Hematopoietic multipotent progenitor cell treated with erythropoietin and hydrocortisone succinate and interleukin-3 and kit ligand, for 17 days (in vitro differentiated cells): ENCODE results near the gene AMOTL2.

Experiments
- DNase-seq: peaks from one replicate; pipeline ENCODE4 v3.0.0-alpha.2; 2015; ENCODE audit warnings: low spot score

The AMOTL2 gene

DNA sequence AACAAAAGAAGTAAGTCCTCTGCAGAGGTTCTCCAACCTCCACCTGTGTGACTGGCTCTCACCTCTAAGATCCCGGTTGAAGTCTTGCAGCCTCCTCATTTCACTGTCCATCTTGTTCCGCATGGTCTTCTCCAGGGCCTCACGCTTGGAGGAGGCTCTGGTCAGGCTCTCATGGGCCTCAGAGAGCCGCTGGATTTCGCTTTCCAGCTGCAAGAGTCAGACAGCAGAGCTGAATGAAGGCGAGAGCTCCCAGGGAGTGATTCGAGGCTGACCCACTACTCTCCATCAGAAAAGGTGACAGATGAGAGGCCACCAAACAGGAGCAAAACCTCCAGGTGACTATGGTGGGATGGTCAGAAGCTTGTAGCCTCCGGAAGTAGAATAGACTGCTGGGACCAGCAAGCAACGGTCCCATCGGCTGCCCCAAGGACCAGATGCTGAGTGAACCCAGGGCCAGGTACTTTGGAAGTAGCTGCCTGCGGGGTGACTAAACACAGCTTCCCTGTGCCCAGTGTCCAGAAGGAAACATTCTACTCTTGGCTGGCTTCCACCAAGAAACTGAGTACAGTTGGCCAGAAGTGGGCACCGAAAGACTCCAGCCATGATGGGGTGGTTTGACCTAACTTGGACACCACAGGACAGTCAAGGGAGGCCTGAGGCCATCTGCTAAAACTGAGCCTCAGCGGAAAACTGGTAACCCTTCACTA lies 7.9 kb downstream of the AMOTL2 start:
- no peak for DNase-seq

DNA sequence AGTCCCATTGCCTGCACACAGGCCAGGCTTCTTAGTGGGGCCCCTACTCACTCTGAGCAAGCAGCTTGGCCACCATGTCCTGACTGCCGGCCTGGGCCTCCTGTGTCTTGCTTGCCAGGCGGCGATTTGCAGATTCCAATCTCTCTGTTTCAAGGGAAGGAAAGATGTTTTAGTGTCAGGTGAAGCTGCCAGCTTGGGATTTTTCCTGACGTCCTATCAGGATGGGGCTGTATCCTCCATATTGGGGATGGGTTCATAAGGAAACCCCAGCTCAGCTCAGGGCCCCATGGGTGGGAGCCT lies 8.5 kb downstream of the AMOTL2 start:
- no peak for DNase-seq

- no peak for DNase-seq
Measured at GRCh38 chr3:134364936-134365765, 9.1 kb downstream of the AMOTL2 start.

GRCh38 chr3:134364061-134364935 lies 9.9 kb downstream of the AMOTL2 start:
- DNase-seq = no peak

- no peak for DNase-seq
Measured at GRCh38 chr3:134363381-134363755, 10.9 kb downstream of the AMOTL2 start.

- DNase-seq = no peak
Measured at GRCh38 chr3:134362670-134363380, 11.4 kb downstream of the AMOTL2 start.

DNA sequence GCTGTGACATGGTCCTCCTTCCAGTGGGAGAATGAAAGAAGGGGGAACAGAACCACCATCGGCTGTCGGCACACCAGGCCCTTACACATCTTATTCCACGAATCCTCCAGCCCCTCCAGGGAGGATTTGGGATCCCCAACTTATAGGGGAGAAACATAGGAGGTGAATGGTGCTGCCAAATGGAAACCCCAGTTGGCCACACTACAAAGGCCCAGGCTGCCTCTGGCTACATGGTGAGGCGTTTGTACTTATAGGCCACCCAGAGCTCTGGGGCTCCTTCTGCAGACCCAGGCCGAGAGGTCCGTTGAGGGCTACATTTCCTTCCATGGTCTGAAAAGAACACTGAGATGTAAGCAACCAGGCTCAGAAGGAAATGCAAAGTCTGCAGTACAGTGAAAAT lies 12.0 kb downstream of the AMOTL2 start:
- no peak for DNase-seq

- DNase-seq = no peak
Measured at GRCh38 chr3:134361162-134361835, 12.9 kb downstream of the AMOTL2 start.

- no peak for DNase-seq
Measured at GRCh38 chr3:134360046-134360445, 14.2 kb downstream of the AMOTL2 start.

DNA sequence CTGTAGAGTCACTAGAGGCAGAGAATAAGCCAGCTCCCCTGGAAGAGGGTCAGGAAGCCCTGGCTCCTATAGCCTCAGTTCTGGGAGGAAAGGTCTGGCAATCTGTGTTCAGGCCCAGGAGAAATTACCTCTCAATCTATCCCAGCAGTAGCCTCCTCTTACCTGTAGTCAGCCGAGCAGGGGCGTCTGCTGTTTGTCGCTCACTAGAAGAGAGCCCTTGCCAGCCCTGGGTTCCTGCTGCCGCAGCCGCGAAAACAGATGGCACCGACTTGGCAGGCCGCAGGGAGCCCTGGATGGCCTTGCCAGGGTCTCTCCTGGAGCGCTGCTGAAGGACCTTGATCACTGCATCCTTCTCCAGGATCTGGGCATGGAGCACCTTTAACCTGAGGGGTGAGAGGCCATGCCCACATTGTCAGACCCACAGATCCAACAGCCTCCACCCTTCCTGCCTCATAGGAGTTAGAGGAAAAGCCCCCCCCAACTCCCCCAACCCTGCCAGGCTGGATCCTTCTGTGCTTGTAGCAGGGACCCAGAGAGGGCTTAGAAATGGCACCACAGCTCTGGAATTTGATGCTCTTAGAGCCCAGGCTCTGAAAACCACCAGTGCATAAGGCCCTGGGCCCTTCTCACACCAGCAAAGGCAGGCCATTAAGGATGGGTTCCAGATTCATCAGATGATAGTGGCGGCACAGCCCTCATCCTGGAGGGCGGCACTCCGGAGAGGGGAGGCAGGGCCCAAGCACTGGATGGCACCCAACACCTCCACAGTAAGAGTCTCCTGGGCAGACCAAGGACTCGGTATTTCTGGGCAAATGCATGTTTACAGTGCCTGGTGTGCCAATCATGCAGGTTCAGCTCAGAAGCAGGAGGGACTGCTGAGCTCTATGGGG lies 14.9 kb downstream of the AMOTL2 start:
- no peak for DNase-seq

DNA sequence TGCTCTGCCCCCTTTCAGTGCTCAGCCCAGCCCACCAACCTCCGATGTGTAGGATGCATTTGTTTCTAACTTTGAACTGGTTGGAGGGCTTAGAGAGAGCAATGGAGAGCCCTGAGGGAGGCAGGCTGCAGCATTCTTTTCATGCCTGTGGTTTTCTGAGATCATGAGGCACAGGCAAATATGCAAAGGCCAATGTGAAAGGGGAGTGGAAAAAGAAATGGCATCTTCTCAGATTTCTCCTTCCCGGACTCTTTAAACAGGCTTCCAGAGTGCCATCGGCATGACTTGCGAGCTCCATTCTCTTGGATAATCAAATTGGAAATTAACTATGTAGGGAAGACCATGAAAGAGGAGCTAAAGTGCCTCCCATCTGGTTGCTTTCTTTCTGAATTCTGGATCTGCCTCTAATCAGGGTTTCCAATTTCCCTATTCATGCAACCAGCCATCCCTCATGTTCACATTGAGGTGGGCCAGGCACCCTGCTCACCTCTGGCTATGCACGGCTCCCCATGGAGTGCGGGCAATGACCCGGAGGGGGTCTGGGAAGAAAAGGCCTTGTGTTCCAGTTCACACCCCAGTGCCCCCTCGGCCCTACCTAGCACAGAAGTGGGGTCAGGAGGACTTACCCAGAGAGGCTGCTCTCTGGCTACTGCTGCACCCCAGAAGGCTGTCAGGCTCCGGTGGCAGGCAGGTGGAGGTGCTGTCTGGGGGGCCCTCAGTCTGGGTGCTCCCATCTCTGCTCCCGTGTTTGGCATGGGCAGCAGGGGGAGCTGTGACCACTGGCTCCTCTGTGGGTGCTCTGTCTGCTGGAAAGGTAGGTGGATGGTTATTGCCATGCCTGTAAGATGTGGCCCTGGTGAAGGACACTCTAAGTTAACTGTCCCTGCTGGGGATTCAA lies 16.1 kb downstream of the AMOTL2 start:
- no peak for DNase-seq

- no peak for DNase-seq
Measured at GRCh38 chr3:134357261-134357913, 16.9 kb downstream of the AMOTL2 start.

DNA sequence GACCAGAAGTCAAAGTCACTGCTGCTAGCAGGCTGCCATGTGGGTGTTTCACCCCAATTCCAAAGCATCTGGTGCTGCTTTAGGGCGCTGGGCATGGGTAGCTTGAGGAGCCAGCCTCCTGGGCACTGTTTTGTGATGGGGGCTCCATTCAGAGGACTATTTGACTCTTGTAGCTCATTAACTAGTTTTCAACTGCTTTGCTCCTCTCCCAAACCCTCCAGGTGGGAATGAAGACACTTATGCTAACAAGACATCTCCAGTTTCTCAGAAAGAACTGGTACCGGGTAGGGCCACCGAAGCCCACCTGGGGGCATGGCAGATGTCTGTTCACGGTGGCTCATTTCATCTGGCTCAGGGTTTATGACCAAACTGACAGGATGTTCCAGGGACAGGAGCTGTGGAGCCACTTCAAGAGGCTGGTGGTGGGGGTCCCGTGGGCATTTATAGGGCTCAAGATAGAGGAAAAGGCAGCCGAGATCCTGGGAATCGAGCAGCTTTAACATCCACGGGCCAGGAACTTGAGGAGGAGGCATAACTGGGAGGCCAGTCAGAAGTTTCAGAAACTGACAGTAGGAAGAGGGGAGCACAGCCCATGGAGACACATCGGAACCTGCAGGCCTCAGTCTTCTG lies 17.7 kb downstream of the AMOTL2 start:
- DNase-seq = no peak

- no peak for DNase-seq
Measured at GRCh38 chr3:134355416-134355815, 18.8 kb downstream of the AMOTL2 start.

GRCh38 chr3:134354612-134355251 lies 19.5 kb downstream of the AMOTL2 start:
- no peak for DNase-seq

DNA sequence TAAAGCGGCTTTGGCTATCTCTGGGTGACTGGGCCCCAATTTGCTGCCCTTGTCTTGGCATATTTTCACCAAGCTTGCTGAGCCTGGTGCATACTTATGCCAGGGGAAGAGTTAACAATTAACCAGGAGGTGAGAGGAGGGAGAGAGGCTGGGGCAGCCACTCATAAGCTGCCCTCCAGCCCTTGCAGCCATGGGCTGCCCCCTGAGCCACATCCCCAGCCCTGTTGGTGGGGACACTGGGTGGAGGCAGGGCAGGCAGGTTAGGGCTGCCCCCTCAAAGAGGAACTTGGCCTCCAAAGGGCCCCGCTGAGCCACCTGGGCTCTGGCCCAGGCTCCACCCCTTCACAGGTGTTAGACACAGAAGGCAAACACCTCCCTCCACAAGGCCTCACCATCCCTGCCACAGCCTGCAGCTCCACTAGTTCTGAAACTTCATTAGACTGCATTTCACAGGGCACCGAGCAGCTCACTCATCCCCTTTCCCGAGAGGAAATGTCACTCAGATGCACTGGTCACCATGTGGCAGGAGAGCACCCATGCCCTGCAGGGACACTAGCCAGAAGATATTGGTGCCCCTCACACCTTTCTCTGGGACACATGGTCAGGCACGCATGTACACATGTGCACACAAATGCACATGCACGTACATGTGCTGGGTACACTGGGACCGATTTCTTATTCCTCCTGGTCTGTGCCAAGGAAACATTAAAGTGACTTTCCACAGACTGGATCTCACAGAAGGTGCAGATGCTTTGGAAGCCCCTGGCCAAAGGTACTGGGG lies 20.2 kb downstream of the AMOTL2 start:
- DNase-seq = no peak

GRCh38 chr3:134353171-134353825 lies 20.9 kb downstream of the AMOTL2 start:
- DNase-seq = no peak
